OCI-LY1 (cell line): Measurements from ENCODE around the gene SIK3.

Source experiments
- H2AFZ ChIP-seq: fragments of 200-600 bp; sonication (generic), shearing (Covaris generic); 2 replicates; pipeline ENCODE4 v1.6.0; 2014; ENCODE audit warnings: antibody characterized with exemption, mild to moderate bottlenecking, low read length
- H3F3A ChIP-seq: fragments of 200-600 bp; sonication (generic), shearing (Covaris generic); 2 replicates; pipeline ENCODE4 v1.6.0; 2014; ENCODE audit warnings: mild to moderate bottlenecking, antibody characterized with exemption, low read length, moderate library complexity; ENCODE audit not compliant: insufficient read depth
- H3K27ac ChIP-seq: fragments of 200-600 bp; sonication (generic); 2 replicates; pipeline ENCODE4 v1.5.1; 2014; ENCODE audit warnings: low read length, mixed run types, mild to moderate bottlenecking, low read depth; ENCODE audit not compliant: poor library complexity, severe bottlenecking
- H3K27me3 ChIP-seq: fragments of 200-600 bp; sonication (generic); 2 replicates; pipeline ENCODE4 v1.6.0; 2014; ENCODE audit warnings: antibody characterized with exemption, mild to moderate bottlenecking, low read length, moderate library complexity; ENCODE audit not compliant: insufficient read depth
- H3K36me3 ChIP-seq: fragments of 200-600 bp; sonication (generic); 2 replicates; pipeline ENCODE4 v1.6.1; 2014; ENCODE audit warnings: mild to moderate bottlenecking, antibody characterized with exemption, low read length, moderate library complexity, mixed read lengths; ENCODE audit not compliant: insufficient read depth
- H3K4me1 ChIP-seq: fragments of 200-600 bp; sonication (generic); 2 replicates; pipeline ENCODE4 v1.5.1; 2014; ENCODE audit warnings: mild to moderate bottlenecking, low read length, moderate library complexity; ENCODE audit not compliant: insufficient read depth, severe bottlenecking
- H3K4me2 ChIP-seq: fragments of 200-600 bp; sonication (generic), shearing (Covaris generic); 2 replicates; pipeline ENCODE4 v1.6.1; 2014; ENCODE audit warnings: low read length
- H3K4me3 ChIP-seq: fragments of 200-600 bp; sonication (generic); 2 replicates; pipeline ENCODE4 v1.5.1; 2014; ENCODE audit warnings: low read length, low read depth, mild to moderate bottlenecking, mixed read lengths; ENCODE audit not compliant: poor library complexity, severe bottlenecking
- H3K79me2 ChIP-seq: fragments of 200-600 bp; shearing (Covaris generic); 2 replicates; pipeline ENCODE4 v1.6.1; 2016; ENCODE audit warnings: mixed run types, low read length, mixed read lengths; ENCODE audit not compliant: insufficient read depth
- H3K9ac ChIP-seq: fragments of 200-600 bp; sonication (generic), shearing (Covaris generic); 2 replicates; pipeline ENCODE4 v1.6.1; 2014; ENCODE audit warnings: mild to moderate bottlenecking, low read length, mixed read lengths
- H3K9me2 ChIP-seq: fragments of 200-600 bp; sonication (generic), shearing (Covaris generic); 2 replicates; pipeline ENCODE4 v1.6.1; 2014; ENCODE audit warnings: low read depth, mild to moderate bottlenecking, low read length, mixed read lengths
- H3K9me3 ChIP-seq: fragments of 200-600 bp; shearing (Covaris generic); 2 replicates; pipeline ENCODE4 v1.6.1; 2014; ENCODE audit warnings: low read length, mixed read lengths
- H4K20me1 ChIP-seq: fragments of 200-600 bp; sonication (generic), shearing (Covaris generic); 2 replicates; pipeline ENCODE4 v1.6.0; 2016; ENCODE audit warnings: mild to moderate bottlenecking, low read length; ENCODE audit not compliant: insufficient read depth
- EZH2 ChIP-seq: fragments of 200-600 bp; sonication (generic), shearing (Covaris generic); IDR thresholded peaks from 2 replicates; pipeline ENCODE4 v1.8.0; 2017; ENCODE audit warnings: borderline replicate concordance, mixed run types, mild to moderate bottlenecking, antibody characterized with exemption, low read length, moderate library complexity, mixed read lengths
- TF ChIP-seq, protein P1 (sequence below): fragments of 200-600 bp; sonication (generic), shearing (Covaris generic); IDR thresholded peaks from 2 replicates; pipeline ENCODE4 v1.5.1; 2017; ENCODE audit warnings: mild to moderate bottlenecking, antibody characterized with exemption, low read length, moderate library complexity, mixed read lengths

Gene SIK3

DNA sequence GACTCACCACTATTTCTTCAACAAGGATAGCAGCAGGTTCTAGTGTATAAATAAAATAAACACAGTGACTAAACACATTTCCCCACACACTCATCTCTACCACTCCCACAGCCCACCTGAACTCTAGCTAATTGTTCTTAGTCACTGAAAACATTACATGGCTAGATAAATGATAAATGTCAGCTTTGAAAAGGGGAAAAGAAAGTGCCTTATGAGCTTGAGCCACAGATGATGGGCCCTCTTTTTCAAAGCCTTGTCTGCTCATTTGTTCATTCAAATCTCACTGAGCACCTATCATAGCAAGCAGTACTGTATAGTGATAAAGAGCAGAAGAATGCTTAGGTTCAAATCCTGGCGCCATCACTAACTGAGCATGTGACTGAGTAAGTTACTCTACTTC, 58.3 kb downstream of the SIK3 start:
- Histone ChIP-seq H3K27ac (peak overlapping the region; percentile 89), H3K4me3 (no peak overlapping the region), H3K9me2 (no peaks in the 10 kb centered on the region), H2AFZ (no peak overlapping the region), H3K36me3 (peaks cover 18% of the 10 kb centered on the region), H3K27me3 (no peaks in the 10 kb centered on the region), H3K4me1 (peaks cover 69% of the 10 kb centered on the region), H3K4me2 (peak overlapping the region; percentile 20; the same call in 1 of the 2 replicates), H3K79me2 (peaks cover 87% of the 10 kb centered on the region), H3K9me3 (no peaks in the 10 kb centered on the region), H3K9ac (no peak overlapping the region), H4K20me1 (no peaks in the 10 kb centered on the region), H3F3A (no peaks in the 10 kb centered on the region)
- TF ChIP-seq, protein P1, sequence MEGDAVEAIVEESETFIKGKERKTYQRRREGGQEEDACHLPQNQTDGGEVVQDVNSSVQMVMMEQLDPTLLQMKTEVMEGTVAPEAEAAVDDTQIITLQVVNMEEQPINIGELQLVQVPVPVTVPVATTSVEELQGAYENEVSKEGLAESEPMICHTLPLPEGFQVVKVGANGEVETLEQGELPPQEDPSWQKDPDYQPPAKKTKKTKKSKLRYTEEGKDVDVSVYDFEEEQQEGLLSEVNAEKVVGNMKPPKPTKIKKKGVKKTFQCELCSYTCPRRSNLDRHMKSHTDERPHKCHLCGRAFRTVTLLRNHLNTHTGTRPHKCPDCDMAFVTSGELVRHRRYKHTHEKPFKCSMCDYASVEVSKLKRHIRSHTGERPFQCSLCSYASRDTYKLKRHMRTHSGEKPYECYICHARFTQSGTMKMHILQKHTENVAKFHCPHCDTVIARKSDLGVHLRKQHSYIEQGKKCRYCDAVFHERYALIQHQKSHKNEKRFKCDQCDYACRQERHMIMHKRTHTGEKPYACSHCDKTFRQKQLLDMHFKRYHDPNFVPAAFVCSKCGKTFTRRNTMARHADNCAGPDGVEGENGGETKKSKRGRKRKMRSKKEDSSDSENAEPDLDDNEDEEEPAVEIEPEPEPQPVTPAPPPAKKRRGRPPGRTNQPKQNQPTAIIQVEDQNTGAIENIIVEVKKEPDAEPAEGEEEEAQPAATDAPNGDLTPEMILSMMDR, result no peak
- no peak for TF ChIP-seq EZH2

DNA sequence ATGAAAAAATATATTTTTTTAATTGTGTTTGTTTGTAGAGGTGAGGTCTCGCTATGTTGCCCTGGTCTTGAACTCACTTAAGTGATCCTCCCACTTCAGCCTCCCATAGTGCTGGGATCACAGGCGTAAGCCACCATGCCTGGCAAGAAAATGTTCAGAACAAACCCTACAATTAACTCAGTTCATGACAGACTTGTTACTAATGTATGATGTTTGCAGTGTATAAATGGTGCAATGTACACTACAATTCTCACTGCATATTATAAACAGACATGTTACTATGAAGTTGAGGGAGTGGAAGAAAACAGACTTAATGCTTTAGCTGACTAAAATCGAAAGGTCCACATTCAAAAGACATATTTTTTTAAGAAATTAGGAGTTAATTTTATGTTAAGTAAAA, 59.0 kb downstream of the SIK3 start:
- Histone ChIP-seq H3K79me2 (peaks cover 87% of the 10 kb centered on the region), H3F3A (no peaks in the 10 kb centered on the region), H3K4me1 (peaks cover 69% of the 10 kb centered on the region), H2AFZ (no peak overlapping the region), H3K27me3 (no peaks in the 10 kb centered on the region), H3K4me3 (no peak overlapping the region), H3K4me2 (no peak overlapping the region), H3K36me3 (peaks cover 12% of the 10 kb centered on the region; the same call in 1 of the 2 replicates), H3K9me2 (no peaks in the 10 kb centered on the region), H3K9ac (no peak overlapping the region), H3K27ac (peak overlapping the region; percentile 89), H4K20me1 (no peaks in the 10 kb centered on the region), H3K9me3 (no peaks in the 10 kb centered on the region)
- TF ChIP-seq, protein P1, result no peak
- TF ChIP-seq EZH2, result no peak

DNA sequence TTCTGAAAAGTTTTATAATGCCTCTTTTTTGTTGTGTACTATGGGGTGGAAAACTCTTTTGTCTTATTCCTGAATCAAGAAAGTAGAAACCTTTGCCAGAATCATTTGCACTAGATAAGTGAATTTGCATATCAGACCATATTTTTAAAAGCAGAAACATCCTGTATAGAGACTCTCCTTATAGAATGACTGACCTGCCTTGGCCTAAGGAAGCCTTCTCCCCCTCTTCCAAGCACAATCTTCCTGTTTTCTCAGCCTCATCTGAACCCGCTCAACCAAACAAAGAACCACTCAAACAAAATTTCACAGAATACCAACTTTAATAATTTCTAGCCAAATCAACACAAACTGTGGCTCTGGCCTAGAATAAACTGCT, 60.3 kb downstream of the SIK3 start:
- H3K79me2 ChIP-seq, result peaks cover 83% of the 10 kb centered on the region
- TF ChIP-seq, protein P1, result no peak
- H3K27ac ChIP-seq, result peak overlapping the region; percentile 89
- H3K9ac ChIP-seq, result peak overlapping the region; percentile 14; the same call in 1 of the 2 replicates
- peaks cover 64% of the 10 kb centered on the region for H3K4me1 ChIP-seq
- H3K9me3 ChIP-seq, result no peaks in the 10 kb centered on the region
- H3K36me3 ChIP-seq, result peaks cover under 1% of the 10 kb centered on the region; the same call in 1 of the 2 replicates
- H3K4me2 ChIP-seq, result peak overlapping the region; percentile 44
- no peaks in the 10 kb centered on the region for H3F3A ChIP-seq
- H2AFZ ChIP-seq, result no peak overlapping the region
- no peaks in the 10 kb centered on the region for H4K20me1 ChIP-seq
- H3K9me2 ChIP-seq, result no peaks in the 10 kb centered on the region
- H3K27me3 ChIP-seq, result no peaks in the 10 kb centered on the region
- peak overlapping the region; percentile 18 for H3K4me3 ChIP-seq
